ENCODE data around the gene PMEPA1.

The PMEPA1 gene

DNA sequence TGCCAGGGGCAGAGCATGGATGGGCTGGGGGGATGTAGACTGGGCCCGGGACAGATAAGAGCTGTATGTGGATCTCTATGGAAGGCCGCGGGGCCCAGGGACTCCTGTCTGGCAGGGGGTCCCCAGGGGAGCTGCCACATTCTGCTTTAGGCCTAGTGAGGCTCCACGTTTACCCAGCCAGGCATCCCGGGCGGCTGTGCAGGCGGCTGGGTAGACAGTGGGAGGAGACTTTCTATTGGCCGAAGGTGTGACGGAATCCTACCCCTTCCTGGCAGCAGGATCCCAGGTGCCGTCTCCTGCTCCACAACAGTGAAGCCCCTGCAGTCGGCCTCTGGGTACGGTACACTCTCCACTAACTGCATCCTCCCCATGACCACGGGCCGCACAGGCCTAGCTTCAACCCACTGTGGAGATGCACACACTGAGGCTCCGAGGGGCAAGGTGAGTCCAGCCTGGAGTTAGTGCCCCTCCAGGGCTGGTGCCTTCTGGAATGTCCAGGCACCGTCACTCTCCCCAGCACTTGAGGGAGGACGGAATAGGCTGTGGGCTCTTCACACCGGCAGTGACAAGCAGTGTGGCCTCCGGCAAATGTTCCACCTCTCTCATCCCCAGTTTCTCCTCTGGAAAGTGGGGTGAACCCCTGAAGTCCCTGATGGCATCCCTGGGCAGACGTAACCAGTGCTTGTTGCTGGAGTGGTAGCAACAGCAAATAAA, 52.8 kb downstream of the PMEPA1 start:
- TF ChIP-seq, protein P1, sequence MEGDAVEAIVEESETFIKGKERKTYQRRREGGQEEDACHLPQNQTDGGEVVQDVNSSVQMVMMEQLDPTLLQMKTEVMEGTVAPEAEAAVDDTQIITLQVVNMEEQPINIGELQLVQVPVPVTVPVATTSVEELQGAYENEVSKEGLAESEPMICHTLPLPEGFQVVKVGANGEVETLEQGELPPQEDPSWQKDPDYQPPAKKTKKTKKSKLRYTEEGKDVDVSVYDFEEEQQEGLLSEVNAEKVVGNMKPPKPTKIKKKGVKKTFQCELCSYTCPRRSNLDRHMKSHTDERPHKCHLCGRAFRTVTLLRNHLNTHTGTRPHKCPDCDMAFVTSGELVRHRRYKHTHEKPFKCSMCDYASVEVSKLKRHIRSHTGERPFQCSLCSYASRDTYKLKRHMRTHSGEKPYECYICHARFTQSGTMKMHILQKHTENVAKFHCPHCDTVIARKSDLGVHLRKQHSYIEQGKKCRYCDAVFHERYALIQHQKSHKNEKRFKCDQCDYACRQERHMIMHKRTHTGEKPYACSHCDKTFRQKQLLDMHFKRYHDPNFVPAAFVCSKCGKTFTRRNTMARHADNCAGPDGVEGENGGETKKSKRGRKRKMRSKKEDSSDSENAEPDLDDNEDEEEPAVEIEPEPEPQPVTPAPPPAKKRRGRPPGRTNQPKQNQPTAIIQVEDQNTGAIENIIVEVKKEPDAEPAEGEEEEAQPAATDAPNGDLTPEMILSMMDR (IDR thresholded peaks at IDR 0.05) = no peak
- no peaks in the 10 kb centered on the region for H3K9me3 Mint-ChIP-seq
- H3K4me3 Mint-ChIP-seq = no peak overlapping the region
- no peak for DNase-seq
- H3K27ac Mint-ChIP-seq = no peak overlapping the region
- H3K27me3 Mint-ChIP-seq (ENCODE audit: low read depth, poor library complexity) = peaks cover 2% of the 10 kb centered on the region
- peaks cover 3% of the 10 kb centered on the region for H3K36me3 Mint-ChIP-seq (ENCODE audit: low read depth)
- peaks cover 39% of the 10 kb centered on the region for H3K4me1 Mint-ChIP-seq

DNA sequence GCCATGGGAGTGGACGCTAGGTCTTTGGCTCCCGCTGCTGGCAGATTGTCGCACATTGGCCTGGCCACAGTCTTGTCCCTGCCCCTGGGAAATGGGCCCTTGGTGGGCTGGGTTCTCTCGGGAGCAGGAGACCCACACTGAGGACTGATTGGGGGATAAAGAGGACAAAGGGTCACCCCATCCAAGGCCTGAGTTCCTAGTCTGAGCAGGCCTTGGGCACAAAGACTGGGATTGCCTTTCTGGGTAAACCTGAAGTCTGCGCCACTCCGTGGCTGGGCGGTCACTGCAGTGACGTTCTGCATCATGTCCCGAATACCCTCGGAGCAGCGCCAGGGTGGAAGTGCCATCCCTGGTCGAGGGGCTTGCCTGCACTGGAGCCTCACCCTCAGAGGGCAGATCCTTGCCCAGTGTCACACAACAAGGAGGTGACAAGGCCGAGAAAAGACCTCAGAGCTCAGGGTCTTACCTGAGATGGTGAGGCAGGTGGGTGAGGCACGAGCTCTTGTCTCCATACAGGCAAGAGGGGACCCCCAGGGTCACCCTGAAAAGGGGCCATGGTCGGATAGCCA, 53.5 kb downstream of the PMEPA1 start:
- no peaks in the 10 kb centered on the region for H3K9me3 Mint-ChIP-seq
- no peak for DNase-seq
- H3K27ac Mint-ChIP-seq = no peak overlapping the region
- TF ChIP-seq, protein P1 (IDR thresholded peaks at IDR 0.05) = no peak
- peaks cover 41% of the 10 kb centered on the region for H3K4me1 Mint-ChIP-seq
- H3K4me3 Mint-ChIP-seq = no peak overlapping the region
- H3K36me3 Mint-ChIP-seq (ENCODE audit: low read depth) = peaks cover 3% of the 10 kb centered on the region
- no peaks in the 10 kb centered on the region for H3K27me3 Mint-ChIP-seq (ENCODE audit: low read depth, poor library complexity)

DNA sequence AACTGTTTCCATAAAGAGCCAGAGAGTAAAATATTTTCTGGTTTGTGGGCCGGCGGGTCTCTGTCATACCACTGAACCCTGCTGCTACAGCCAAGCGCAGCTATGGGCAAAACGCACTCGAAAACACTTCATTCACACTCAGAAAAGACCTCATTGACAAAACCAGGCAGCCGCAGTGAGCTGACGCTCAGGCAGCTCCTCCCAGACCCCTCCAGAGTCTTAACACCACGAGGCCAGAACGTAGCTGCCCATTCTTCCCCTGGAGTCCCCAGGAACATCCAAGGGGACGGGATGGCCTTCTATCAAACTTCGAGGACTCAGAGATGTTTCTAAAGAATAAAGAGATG, 54.0 kb downstream of the PMEPA1 start:
- Mint-ChIP-seq H3K36me3 (ENCODE audit: low read depth) (peaks cover 3% of the 10 kb centered on the region), H3K27ac (no peak overlapping the region), H3K4me3 (no peak overlapping the region), H3K27me3 (ENCODE audit: low read depth, poor library complexity) (no peaks in the 10 kb centered on the region), H3K4me1 (peaks cover 43% of the 10 kb centered on the region), H3K9me3 (no peaks in the 10 kb centered on the region)
- DNase-seq = no peak
- TF ChIP-seq, protein P1 (IDR thresholded peaks at IDR 0.05) = no peak

DNA sequence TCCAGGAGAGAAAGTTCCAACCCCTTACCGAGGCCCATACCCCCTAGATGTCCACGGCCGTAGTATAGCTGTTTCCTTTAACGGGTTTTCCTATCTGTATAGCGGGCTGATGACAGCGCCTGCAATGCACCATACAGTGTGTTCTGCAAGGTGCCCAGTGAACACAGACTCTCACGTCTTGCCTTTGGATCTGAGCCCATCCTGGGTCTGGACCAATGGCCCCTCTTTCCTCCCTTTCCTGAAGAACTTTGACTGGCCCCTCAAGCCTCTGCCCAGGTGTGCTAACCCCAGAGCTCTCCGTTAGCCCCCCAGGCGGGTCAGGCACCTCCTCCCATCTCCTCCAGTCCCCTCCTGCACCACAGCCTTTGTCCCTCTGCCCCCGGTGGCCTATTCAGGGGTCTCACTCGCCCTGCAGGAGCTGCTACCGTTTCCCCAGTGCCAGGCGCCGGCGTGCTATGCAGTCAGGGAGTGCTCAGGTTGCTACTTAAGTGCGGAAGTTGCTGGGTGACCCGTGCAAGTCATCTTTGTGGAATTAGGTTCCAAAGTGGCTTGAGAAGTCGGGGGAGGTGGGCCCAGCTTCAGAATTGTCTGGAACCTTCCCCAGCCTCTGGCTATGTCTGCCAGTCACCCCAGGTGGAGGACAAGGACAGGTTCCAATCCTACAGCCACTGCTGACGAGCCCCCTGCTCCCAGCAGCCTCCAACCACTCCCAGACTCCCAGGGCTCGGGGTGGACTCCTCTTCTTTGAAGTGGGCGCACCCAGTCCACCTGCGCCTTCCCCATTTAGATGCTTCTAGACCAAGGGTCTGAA, 54.6 kb downstream of the PMEPA1 start:
- Mint-ChIP-seq H3K9me3 (no peaks in the 10 kb centered on the region), H3K36me3 (ENCODE audit: low read depth) (peaks cover 7% of the 10 kb centered on the region), H3K27ac (no peak overlapping the region), H3K27me3 (ENCODE audit: low read depth, poor library complexity) (no peaks in the 10 kb centered on the region), H3K4me3 (no peak overlapping the region), H3K4me1 (peaks cover 43% of the 10 kb centered on the region)
- TF ChIP-seq, protein P1 (IDR thresholded peaks at IDR 0.05) = no peak
- no peak for DNase-seq

DNA sequence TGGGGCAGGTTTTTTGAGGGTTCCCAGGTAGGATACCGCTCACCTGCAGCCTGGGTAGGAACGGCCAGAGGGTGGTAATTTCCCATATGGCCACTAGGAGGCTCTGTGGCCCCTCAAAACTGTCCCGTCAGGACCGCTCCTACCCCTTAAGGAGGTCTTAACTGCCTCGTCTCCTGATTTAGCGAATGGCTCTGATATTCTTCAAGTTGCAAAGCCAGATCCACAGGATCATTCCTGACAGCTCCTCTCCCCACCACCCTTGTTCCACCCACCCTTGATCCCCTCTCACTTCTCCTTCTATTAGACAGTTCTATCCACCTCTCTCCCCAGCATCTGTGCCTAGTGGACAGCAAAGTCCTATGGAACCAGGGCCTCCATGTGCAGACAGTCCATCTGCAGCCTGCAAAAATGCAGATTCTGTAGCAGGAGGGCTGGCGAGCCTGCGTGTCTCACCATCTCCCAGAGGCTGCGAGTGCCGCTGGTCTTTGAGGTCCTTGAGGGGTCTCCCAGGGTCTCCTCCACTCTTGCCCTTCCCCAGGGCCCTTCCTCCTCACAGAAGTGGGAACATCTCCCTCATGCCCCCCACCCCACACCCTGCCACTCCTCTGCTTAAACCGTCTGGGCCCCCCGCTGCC, 55.3 kb downstream of the PMEPA1 start:
- H3K4me1 Mint-ChIP-seq = peaks cover 45% of the 10 kb centered on the region
- H3K27ac Mint-ChIP-seq = no peak overlapping the region
- peaks cover 2% of the 10 kb centered on the region for H3K27me3 Mint-ChIP-seq (ENCODE audit: low read depth, poor library complexity)
- H3K9me3 Mint-ChIP-seq = no peaks in the 10 kb centered on the region
- peak; percentile 66 for DNase-seq
- H3K36me3 Mint-ChIP-seq (ENCODE audit: low read depth) = peaks cover 11% of the 10 kb centered on the region
- H3K4me3 Mint-ChIP-seq = no peak overlapping the region
- TF ChIP-seq, protein P1 (IDR thresholded peaks at IDR 0.05) = peak; percentile 92
